Limb (tissue), 2 donors: ENCODE measurements around the gene OPTC.

Experiments
- DNase-seq, 2 donors: peaks; one replicate each; pipeline ENCODE4 v3.0.0-alpha.2; 2016; ENCODE audit errors: extremely low spot score in 2 of 2

The OPTC gene

DNA sequence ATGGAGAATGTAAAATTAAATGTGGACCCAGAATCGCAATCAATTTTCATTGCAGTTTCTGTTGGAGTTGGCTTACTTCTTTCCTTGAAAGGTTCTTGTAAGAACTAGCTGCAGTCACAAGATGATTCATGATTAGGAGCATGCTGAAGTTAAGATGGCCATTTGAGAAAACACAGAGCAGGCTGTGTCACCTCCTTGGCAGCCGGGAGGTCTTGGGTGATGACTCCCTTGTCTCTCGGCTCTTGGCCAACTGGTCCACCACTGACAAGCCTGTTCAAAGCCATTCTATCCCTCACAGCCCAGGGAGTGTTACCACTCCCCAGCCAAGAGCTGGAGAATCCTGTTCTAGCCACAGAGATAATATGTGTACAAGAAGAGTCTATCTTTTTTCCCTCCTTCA lies 40.6 kb downstream of the OPTC start:
- DNase-seq = no peak

GRCh38 chr1:203536575-203536974 lies 42.6 kb downstream of the OPTC start:
- no peak for DNase-seq

DNA sequence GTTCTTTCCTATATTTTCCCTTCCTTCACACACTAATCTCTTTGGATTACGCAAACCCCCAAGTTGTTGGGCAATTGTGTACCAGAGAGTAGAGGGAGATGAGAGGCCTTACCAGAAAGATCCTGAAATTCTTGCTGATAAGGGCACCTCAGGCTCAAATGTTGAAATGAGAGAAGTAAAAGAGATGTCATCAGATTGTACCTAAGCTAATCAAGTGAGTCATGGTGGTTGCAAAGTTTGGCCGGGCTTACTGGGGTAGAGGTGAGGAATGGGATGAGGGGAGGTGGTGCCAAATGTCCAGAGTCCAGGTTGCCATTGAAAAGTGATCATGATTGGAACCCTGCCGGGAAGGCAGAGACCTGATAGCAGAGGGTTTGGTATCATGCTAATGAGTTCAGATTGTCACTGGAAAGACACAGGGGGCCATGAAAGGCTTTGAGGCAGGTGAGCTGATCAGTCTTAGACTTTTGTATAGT lies 43.1 kb downstream of the OPTC start:
- DNase-seq = no peak

GRCh38 chr1:203537806-203538464 lies 44.0 kb downstream of the OPTC start:
- DNase-seq = no peak

DNA sequence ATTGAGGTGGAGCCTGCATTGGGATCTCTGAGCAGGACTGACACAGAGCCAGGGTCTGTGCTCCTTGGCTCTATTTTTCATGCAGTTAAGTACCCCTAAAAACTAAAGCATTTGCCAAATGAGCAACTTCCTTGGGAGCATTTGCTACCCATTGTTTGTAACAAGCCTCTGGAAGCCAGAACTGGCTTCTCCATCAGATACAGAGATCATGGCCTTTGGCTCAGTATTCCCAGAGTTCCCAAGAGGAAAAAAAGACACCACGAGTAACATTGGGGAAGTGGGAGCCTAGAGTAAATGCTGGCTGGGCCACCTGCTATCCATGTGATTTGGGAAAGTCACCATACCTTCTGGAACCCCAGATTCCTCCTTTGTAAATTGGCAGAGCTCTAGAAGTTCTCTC lies 44.8 kb downstream of the OPTC start:
- no peak for DNase-seq

GRCh38 chr1:203539831-203540546 lies 46.0 kb downstream of the OPTC start:
- no peak for DNase-seq

DNA sequence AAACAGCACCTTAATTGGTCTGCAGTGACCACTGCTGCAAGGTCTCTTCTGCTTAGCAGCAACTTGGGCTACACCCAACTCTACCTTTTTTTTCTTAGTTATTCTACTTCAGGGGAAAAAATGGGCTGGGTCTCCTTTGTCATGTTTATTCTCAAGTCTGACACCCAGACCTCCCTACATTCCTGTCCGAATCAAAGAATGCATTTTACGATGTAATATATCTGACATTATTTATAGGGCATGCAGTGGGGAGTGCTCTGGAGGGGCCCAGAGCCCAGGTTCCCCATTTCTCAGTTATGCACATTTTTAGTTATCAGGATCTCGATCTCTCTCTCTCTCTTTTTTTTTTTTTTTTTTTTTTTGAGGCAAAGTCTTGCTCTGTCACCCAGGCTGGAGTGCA lies 50.5 kb downstream of the OPTC start:
- DNase-seq = no peak

DNA sequence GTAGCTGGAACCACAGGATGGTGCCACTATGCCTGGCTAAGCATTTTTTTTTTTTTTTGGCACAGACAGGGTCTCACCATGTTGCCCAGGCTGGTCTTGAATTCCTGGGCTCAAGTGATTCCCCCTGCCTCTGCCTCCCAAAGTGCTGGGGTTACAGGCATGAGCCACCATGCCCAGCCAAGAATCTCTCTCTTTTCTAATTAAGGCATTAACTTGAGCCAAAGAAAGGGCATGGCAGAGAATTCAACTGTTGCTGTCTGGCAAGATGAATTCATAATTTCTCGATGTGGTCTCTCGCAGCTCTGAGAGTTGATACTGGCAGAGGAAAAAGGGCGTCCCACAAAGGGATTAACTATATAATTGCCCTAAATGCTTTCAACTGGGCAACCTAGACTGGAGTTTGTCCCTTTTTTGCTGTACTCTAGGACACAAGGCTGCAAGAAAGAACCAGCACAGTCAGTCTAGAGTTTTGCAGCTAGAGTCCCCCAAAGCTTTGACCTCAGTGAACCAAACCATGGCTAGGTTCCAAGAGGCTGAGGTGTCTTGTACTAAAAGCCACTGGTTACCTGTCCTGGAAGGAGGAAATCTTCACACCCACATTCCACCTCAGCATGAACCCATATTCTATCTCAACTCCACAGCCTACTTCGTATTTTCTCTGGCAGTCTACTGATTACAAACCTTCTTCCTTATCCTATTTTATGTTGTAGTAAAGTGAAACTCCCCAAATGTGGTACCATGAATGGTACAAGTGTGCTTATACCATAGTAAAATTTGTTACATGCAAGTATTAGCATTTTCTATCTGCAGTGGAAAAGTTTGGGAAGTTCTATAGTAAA lies 51.2 kb downstream of the OPTC start:
- DNase-seq = no peak

DNA sequence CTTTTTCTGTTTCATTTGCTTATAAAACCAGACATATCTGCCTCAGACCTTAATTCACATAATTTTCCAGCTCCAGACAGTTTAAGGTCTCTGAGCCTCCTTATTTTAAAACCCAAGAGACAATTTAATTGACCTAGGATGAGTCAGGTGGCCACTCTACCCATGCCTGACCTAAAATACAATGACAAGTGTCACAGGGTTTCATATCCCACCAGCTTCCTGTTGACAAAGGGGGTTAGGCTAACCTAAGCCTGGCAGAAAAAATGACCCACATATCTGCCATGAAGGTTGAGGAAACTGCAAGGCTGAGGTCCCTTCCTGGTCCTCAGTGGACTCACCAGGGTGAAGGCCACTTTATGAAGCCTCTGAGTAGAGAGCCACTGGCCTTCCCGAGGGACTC lies 52.3 kb downstream of the OPTC start:
- no peak for DNase-seq

GRCh38 chr1:203547147-203547546 lies 53.2 kb downstream of the OPTC start:
- no peak for DNase-seq

GRCh38 chr1:203547771-203548421 lies 53.9 kb downstream of the OPTC start:
- no peak for DNase-seq

DNA sequence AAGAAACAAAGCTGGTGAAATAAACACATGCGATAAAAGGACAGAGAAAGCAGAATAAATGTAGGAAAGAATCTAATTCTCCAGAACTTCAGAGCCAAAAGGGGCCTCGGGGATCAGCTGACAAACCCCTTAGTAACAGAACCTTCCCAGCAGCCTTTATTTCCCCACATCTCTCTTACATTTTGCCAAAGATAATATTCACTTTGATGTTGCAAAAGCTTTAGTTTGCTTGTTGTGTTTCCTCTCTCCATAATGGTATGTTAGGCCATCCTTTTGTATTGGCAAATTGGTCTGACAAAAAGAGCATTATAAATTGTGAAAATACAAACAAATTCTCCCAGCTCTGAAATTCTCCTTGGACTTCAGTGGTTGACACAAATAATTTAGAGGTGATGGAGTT lies 54.9 kb downstream of the OPTC start:
- no peak for DNase-seq

DNA sequence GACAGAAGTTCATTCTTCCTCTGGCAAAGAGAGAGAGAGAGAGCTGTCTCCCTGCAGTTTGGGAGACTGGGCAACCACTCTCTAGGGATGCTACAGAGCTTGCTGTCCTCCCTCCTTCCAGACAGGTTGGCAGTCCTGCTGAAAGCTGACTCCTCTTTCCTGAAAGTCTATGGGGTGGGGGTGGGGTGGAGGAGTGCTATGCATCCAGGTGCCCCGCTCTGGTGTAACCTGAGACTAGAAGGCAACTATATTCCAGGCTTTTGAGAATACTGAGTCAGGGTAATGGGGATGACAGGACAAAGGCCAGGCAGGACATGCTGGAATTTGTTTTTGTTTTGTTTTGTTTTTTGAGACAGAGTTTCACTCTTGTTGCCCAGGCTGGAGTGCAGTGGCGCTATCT lies 55.4 kb downstream of the OPTC start:
- no peak for DNase-seq

GRCh38 chr1:203550846-203551245 lies 56.9 kb downstream of the OPTC start:
- no peak for DNase-seq

DNA sequence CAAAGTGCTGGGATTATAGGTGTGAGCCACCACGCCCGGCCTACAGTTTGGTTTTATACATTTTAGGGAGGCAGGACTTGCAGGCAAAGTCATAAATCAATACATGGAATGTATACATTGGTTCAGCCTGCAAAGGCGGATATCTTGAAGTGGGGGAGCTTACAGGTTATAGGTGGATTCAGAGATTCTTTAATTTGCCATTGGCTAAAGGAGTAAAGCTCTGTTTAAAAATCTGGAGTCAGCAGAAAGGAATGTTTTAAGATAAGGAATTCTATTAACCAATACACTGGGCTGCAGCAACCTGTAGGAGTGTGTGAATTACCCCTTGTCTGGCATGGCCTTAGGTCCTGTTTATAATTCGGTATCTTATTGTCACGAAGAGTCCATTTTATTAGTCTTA lies 57.6 kb downstream of the OPTC start:
- DNase-seq = no peak

DNA sequence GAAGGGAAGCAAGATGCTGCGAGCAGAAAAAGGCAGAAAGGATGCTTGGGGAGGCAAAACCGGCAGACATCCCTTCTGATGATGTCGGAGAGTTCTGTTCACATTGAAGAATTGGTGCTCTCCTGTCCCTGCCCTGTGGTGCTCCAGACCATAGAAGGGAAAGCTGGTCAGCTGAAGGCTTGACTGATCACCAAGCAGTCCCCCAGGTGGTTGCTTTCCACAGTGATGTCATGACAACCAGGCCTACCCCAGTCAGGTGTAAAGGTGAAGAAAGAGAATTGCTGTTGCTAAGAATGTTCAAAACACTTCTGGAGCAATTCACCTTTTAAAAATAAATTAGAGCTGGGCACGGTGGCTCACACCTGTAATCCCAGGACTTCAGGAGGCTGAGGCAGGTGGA lies 59.5 kb downstream of the OPTC start:
- DNase-seq = no peak

DNA sequence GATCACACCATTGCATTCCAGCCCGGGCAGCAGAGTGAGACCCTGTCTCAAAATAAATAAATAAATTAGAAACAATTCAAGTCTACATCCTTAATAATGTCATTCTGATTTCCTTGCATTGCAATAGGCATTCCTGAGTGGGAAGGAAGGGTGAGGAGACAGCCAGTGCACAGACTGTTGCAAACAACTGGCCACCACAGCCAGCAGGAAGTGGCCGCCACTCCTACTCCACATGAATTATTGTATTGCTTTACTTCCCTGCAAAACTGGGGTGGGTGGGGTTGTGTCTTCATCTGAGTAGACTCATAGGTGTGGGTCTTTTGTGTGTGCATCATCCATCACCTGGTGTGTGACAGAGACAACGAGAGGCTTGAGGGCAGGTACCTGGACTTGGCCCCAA lies 60.1 kb downstream of the OPTC start:
- DNase-seq = no peak

DNA sequence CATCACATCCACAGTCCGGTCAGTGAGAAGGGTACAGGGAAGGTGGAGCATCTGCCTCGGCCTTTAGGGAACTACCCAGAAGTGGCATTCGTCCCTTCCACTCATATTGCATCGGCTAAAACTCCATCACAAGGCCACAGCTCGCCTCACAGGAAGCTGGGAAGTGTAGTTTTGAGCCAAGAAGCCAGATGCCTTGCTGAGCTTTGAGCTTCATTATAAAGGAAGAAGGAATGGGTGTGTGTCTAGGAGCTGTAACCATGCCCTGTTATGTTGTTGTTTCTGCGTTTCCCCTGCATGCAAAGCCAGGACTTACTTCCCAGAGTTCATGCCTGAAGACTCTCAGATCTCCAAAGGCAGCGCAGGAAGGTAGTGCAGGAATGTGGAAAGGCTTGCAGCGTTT lies 61.1 kb downstream of the OPTC start:
- DNase-seq = peak; percentile 32 to 42

GRCh38 chr1:203555511-203556046 lies 61.6 kb downstream of the OPTC start:
- DNase-seq = peak in 1 of 2 donors; percentile 63

DNA sequence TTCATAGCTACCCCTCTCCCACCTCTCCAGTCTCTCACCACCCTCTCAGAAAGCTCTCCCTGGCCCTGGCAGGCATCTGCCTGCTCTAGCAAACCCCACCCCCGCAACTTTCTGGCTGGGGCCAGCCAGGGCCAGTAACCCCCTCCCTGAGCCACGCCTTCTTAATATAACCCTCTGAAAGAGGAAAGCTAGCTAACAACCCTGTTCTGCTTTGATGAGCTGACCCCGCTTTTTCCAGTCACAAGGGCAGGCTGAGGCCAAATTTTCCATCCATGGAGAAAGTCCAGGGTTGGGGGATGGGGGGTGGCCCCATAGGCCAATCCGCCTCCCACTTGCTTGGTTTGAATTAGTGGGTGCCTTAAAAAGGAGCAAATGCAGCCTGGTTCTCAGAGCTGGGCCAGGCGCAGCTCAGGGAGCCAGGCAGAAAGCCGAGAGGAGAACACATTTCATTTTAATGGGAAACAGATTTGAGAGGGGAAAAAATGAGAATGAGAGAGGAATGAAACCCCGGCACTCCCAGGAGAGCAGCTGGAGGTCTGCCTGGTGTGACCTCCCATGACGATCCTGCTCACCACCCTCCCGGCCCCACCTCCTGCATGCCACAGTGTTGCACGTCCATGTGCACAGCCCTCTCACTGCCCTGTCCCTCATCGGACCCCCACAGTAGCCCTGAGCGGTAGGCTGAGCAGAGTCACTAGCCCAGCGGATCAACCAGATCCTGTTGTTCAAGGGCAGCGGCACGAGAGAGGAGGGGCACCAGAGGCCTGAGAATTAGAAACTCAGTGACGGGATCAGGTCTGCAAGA lies 62.3 kb downstream of the OPTC start:
- DNase-seq = peak; percentile 75 to 79

GRCh38 chr1:203557390-203557789 lies 63.4 kb downstream of the OPTC start:
- DNase-seq = peak in 1 of 2 donors; percentile 21
